DOHH2 (cell line): ENCODE measurements around the gene ARRB2.
A peak's percentile ranks its signal among the peaks of the same experiment; 100 is the strongest.
"Not testable (repeated sequence)": the region's sequence is repeated elsewhere in the genome, so short reads cannot be mapped to it uniquely, and the experiment has no call there.

Experiments
- H3F3A ChIP-seq: fragments of 200-600 bp; sonication (generic), shearing (Covaris generic); 2 replicates; pipeline ENCODE4 v1.6.0; 2016; ENCODE audit warnings: antibody characterized with exemption, mild to moderate bottlenecking; ENCODE audit not compliant: control insufficient read depth, insufficient read depth
- H3K27ac ChIP-seq: fragments of 200-600 bp; sonication (generic); 2 replicates; pipeline ENCODE4 v1.5.1; 2014; ENCODE audit warnings: low read depth, mild to moderate bottlenecking, low read length, moderate library complexity
- H3K27me3 ChIP-seq: fragments of 200-600 bp; sonication (generic); 2 replicates; pipeline ENCODE4 v1.6.1; 2014; ENCODE audit warnings: mild to moderate bottlenecking, low read length, mixed read lengths; ENCODE audit not compliant: control insufficient read depth
- H3K36me3 ChIP-seq: fragments of 200-600 bp; sonication (generic); 2 replicates; pipeline ENCODE4 v1.6.1; 2014; ENCODE audit warnings: mild to moderate bottlenecking, low read length, moderate library complexity, mixed read lengths; ENCODE audit not compliant: control insufficient read depth
- H3K4me1 ChIP-seq: fragments of 200-600 bp; sonication (generic); 2 replicates; pipeline ENCODE4 v1.6.1; 2014; ENCODE audit warnings: mild to moderate bottlenecking, low read length, mixed read lengths; ENCODE audit not compliant: control insufficient read depth
- H3K4me2 ChIP-seq: fragments of 200-600 bp; sonication (generic); 2 replicates; pipeline ENCODE4 v1.6.0; 2014; ENCODE audit warnings: mild to moderate bottlenecking, low read length, moderate library complexity
- H3K4me3 ChIP-seq: fragments of 200-600 bp; sonication (generic); 2 replicates; pipeline ENCODE4 v1.5.1; 2014; ENCODE audit warnings: mild to moderate bottlenecking, low read length, mixed read lengths
- H3K79me2 ChIP-seq: fragments of 200-600 bp; sonication (generic); 2 replicates; pipeline ENCODE4 v1.6.1; 2014; ENCODE audit warnings: mild to moderate bottlenecking, low read length, mixed read lengths; ENCODE audit not compliant: control insufficient read depth
- H3K9me2 ChIP-seq: fragments of 200-600 bp; sonication (generic); replicated peaks from 2 replicates; pipeline ENCODE4 v1.6.1; 2014; ENCODE audit warnings: mild to moderate bottlenecking, low read length, mixed read lengths; ENCODE audit not compliant: control insufficient read depth
- H3K9me3 ChIP-seq: fragments of 200-600 bp; sonication (generic); 2 replicates; pipeline ENCODE4 v1.6.1; 2014; ENCODE audit warnings: antibody characterized with exemption, low read length, mixed read lengths; ENCODE audit not compliant: control insufficient read depth, insufficient read depth
- H4K20me1 ChIP-seq: fragments of 200-600 bp; sonication (generic); 2 replicates; pipeline ENCODE4 v1.6.0; 2014; ENCODE audit warnings: low read depth, mild to moderate bottlenecking, antibody characterized with exemption, low read length, moderate library complexity; ENCODE audit not compliant: control insufficient read depth, insufficient read depth
- EZH2phosphoT487 ChIP-seq: fragments of 200-600 bp; sonication (generic); IDR thresholded peaks from 2 replicates; pipeline ENCODE4 v1.6.1; 2017; ENCODE audit warnings: borderline replicate concordance, mild to moderate bottlenecking, antibody characterized with exemption, low read length, moderate library complexity, mixed read lengths
- TF ChIP-seq, protein P1 (sequence below): fragments of 200-600 bp; sonication (generic); IDR thresholded peaks from one replicate; pipeline ENCODE4 v1.5.1; 2014; ENCODE audit warnings: antibody characterized with exemption, mild to moderate bottlenecking, low read depth, low read length; ENCODE audit not compliant: poor library complexity, severe bottlenecking

The ARRB2 gene

DNA sequence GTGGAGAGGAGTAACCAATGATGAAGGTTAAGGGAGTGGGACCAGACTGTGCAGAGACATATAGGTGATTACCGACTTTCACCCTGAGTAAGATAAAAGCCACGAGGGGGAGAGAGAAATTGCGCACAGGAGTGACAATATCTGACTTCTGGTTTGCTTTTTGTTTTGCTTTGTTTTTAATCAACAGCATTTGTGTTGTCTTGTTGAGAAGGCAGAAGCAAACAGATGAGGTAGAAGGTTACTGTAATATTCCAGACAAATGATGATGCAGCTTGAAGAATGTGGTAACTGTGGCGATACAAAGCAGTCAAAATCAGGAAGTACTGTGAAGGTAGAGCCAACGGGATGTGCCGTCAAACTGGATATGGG lies 14.0 kb upstream of the ARRB2 start:
- no peaks in the 10 kb centered on the region for H3K27me3 ChIP-seq
- no peak overlapping the region for H3K27ac ChIP-seq
- no peaks in the 10 kb centered on the region for H3K9me3 ChIP-seq
- no peaks in the 10 kb centered on the region for H3K9me2 ChIP-seq
- no peak overlapping the region for H3K4me2 ChIP-seq
- peaks cover 96% of the 10 kb centered on the region for H3K79me2 ChIP-seq
- peaks cover 4% of the 10 kb centered on the region; the same call in 1 of the 2 replicates for H4K20me1 ChIP-seq
- H3K4me1 ChIP-seq, result peaks cover 1% of the 10 kb centered on the region
- H3K4me3 ChIP-seq, result no peak overlapping the region
- H3F3A ChIP-seq, result peaks cover 3% of the 10 kb centered on the region; the same call in 1 of the 2 replicates
- H3K36me3 ChIP-seq, result peaks cover 58% of the 10 kb centered on the region
- TF ChIP-seq EZH2phosphoT487, result no peak
- TF ChIP-seq, protein P1, sequence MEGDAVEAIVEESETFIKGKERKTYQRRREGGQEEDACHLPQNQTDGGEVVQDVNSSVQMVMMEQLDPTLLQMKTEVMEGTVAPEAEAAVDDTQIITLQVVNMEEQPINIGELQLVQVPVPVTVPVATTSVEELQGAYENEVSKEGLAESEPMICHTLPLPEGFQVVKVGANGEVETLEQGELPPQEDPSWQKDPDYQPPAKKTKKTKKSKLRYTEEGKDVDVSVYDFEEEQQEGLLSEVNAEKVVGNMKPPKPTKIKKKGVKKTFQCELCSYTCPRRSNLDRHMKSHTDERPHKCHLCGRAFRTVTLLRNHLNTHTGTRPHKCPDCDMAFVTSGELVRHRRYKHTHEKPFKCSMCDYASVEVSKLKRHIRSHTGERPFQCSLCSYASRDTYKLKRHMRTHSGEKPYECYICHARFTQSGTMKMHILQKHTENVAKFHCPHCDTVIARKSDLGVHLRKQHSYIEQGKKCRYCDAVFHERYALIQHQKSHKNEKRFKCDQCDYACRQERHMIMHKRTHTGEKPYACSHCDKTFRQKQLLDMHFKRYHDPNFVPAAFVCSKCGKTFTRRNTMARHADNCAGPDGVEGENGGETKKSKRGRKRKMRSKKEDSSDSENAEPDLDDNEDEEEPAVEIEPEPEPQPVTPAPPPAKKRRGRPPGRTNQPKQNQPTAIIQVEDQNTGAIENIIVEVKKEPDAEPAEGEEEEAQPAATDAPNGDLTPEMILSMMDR, result no peak

DNA sequence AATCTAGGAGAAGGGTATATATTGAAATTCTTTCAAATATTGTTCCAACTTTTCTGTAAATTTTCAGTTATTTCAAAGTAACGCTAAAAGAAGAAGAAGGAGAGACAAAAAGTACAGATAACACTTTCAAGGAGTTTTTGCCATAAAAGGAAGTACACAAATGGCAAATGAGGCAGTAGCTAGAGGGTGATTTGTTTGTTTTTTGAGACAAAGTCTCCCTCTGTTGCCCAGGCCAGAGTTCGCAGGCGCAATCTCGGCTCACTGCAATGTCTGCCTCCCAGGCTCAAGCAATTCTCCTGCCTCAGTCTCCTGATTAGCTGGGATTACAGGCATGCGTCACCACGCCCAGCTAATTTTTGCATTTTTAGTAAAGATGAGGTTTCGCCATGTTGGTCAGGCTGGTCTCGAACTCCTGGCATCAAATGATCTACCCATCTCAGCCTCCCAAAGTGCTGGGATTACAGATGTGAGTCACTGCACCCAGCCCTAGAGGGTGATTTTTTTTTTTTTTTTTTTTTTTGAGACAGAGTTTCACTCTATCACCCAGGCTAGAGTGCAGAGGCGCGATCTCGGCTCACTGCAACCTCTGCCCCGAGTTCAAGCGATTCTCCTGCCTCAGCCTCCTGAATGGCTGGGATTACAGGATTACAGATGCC lies 10.9 kb upstream of the ARRB2 start:
- Histone ChIP-seq H3K4me1 (peaks cover 20% of the 10 kb centered on the region), H3K36me3 (peaks cover 55% of the 10 kb centered on the region), H3K79me2 (peaks cover 100% of the 10 kb centered on the region)
- not testable (repeated sequence) for H4K20me1 ChIP-seq, H3K9me2 ChIP-seq, H3K4me2 ChIP-seq, H3F3A ChIP-seq, H3K27ac ChIP-seq, H3K9me3 ChIP-seq, H3K4me3 ChIP-seq, H3K27me3 ChIP-seq

DNA sequence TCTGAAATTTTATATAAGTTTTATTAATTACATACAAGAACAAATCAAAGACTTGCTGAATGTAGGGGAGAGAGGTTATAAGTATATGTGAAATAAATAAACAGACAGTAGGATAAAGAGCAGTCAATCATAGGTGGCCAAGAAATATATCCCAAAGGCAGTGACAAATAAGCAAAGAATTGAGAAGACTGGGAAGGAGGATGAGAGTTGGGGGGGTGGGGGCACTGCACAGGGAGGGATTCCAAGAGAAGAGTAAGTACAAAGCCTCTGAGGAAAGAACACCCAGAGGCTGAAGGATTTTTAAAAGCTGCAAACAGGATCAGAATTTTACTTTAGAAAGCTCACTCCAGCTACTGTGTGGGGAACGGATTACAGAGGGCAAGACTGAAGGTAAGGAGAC lies 9.3 kb upstream of the ARRB2 start:
- H3K4me2 ChIP-seq, result peak overlapping the region; percentile 86; the same call in 1 of the 2 replicates
- no peak overlapping the region for H3K27ac ChIP-seq
- H3F3A ChIP-seq, result peaks cover 4% of the 10 kb centered on the region
- H3K9me2 ChIP-seq, result no peaks in the 10 kb centered on the region
- no peak overlapping the region for H3K4me3 ChIP-seq
- peaks cover 91% of the 10 kb centered on the region for H3K79me2 ChIP-seq
- H3K4me1 ChIP-seq, result peaks cover 27% of the 10 kb centered on the region
- H3K27me3 ChIP-seq, result no peaks in the 10 kb centered on the region
- peaks cover 4% of the 10 kb centered on the region; the same call in 1 of the 2 replicates for H4K20me1 ChIP-seq
- no peaks in the 10 kb centered on the region for H3K9me3 ChIP-seq
- TF ChIP-seq, protein P1, result no peak
- no peak for TF ChIP-seq EZH2phosphoT487
- H3K36me3 ChIP-seq, result peaks cover 54% of the 10 kb centered on the region

DNA sequence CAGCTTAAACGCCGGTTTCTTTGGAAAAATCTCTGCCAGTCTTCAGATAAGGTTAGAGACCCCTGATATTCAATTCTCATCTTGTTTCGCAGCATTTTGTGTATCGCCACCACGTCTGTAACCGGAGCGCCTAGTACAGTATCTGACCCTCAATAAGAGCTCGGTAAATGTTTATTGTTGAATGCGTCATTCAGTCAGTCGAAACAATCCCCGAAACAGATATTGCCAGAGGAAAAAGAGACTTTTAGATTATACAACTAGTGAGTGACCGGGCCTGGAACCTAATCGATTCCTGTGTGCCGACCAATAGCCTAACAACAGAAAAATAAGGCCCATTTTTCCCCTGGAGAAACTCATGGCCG lies 7.1 kb upstream of the ARRB2 start:
- Histone ChIP-seq H3K9me3 (peaks cover 2% of the 10 kb centered on the region; the same call in 1 of the 2 replicates), H3K36me3 (peaks cover 36% of the 10 kb centered on the region), H4K20me1 (no peaks in the 10 kb centered on the region), H3K4me3 (peak overlapping the region; percentile 94), H3K9me2 (no peaks in the 10 kb centered on the region), H3F3A (peaks cover 6% of the 10 kb centered on the region), H3K27ac (peak overlapping the region; percentile 49; the same call in 1 of the 2 replicates), H3K27me3 (no peaks in the 10 kb centered on the region), H3K4me2 (peak overlapping the region; percentile 86), H3K79me2 (peaks cover 69% of the 10 kb centered on the region), H3K4me1 (peaks cover 27% of the 10 kb centered on the region)
- TF ChIP-seq, protein P1, result no peak
- TF ChIP-seq EZH2phosphoT487, result no peak

DNA sequence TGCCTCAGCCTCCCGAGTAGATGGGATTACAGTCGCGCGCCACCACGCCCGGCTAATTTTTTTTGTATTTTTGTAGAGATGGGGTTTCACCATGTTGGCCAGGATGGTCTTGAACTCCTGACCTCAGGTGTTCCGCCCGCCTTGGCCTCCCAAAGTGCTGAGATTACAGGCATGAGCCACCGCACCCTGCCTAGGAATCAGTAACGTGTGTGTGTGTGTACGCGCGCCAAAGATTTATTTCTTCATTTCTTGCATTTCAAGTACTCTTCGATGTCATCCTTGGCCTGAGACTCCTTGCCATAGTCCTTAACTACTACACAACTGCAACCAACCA lies 5.9 kb upstream of the ARRB2 start:
- Histone ChIP-seq H3K36me3 (peaks cover 28% of the 10 kb centered on the region), H3K4me2 (peak overlapping the region; percentile 86), H3K4me1 (peaks cover 28% of the 10 kb centered on the region), H3K27ac (peak overlapping the region; percentile 49), H3K79me2 (peaks cover 57% of the 10 kb centered on the region), H3K4me3 (peak overlapping the region; percentile 94)
- not testable (repeated sequence) for H3K9me3 ChIP-seq, H3K27me3 ChIP-seq, H4K20me1 ChIP-seq, H3F3A ChIP-seq, H3K9me2 ChIP-seq
